ENCODE results near the gene GALNT8. TPM values are rescaled to one million over a fixed set of nuclear protein-coding genes. Genes with fewer than 3 reads are reported as not detected.

Gene GALNT8
- total RNA-seq, 1 donor from 2014 or later, result 1.5 TPM

GRCh38 chr12:4789776-4790175, 69.6 kb downstream of the GALNT8 start:
- no peak for DNase-seq (ENCODE audit: low read depth)
- H3K4me3 ChIP-seq (ENCODE audit: low read depth, low read length), result no peak overlapping the region
- TF ChIP-seq CTCF (conservative IDR thresholded peaks at IDR 0.05; ENCODE audit: low read depth, low read length), result no peak

GRCh38 chr12:4791497-4791896, 71.3 kb downstream of the GALNT8 start:
- no peak overlapping the region for H3K4me3 ChIP-seq (ENCODE audit: low read depth, low read length)
- DNase-seq (ENCODE audit: low read depth), result no peak
- no peak for TF ChIP-seq CTCF (conservative IDR thresholded peaks at IDR 0.05; ENCODE audit: low read depth, low read length)

- no peak overlapping the region for H3K4me3 ChIP-seq (ENCODE audit: low read depth, low read length)
- DNase-seq (ENCODE audit: low read depth), result no peak
- TF ChIP-seq CTCF (conservative IDR thresholded peaks at IDR 0.05; ENCODE audit: low read depth, low read length), result no peak
These were observed 74.3 kb downstream of the GALNT8 start for GRCh38 chr12:4794491-4794890.

- no peak overlapping the region for H3K4me3 ChIP-seq (ENCODE audit: low read depth, low read length)
- TF ChIP-seq CTCF (conservative IDR thresholded peaks at IDR 0.05; ENCODE audit: low read depth, low read length), result no peak
- DNase-seq (ENCODE audit: low read depth), result no peak
These were observed 76.0 kb downstream of the GALNT8 start for GRCh38 chr12:4796216-4796615.

- DNase-seq (ENCODE audit: low read depth), result no peak
- no peak for TF ChIP-seq CTCF (conservative IDR thresholded peaks at IDR 0.05; ENCODE audit: low read depth, low read length)
- no peak overlapping the region for H3K4me3 ChIP-seq (ENCODE audit: low read depth, low read length)
These were observed 76.7 kb downstream of the GALNT8 start for GRCh38 chr12:4796694-4797482.

GRCh38 chr12:4800555-4800954, 80.4 kb downstream of the GALNT8 start:
- TF ChIP-seq CTCF (conservative IDR thresholded peaks at IDR 0.05; ENCODE audit: low read depth, low read length), result no peak
- DNase-seq (ENCODE audit: low read depth), result no peak
- H3K4me3 ChIP-seq (ENCODE audit: low read depth, low read length), result no peak overlapping the region

GRCh38 chr12:4802841-4803240, 82.6 kb downstream of the GALNT8 start:
- DNase-seq (ENCODE audit: low read depth), result no peak
- TF ChIP-seq CTCF (conservative IDR thresholded peaks at IDR 0.05; ENCODE audit: low read depth, low read length), result no peak
- no peak overlapping the region for H3K4me3 ChIP-seq (ENCODE audit: low read depth, low read length)

Measured in epithelial cell of proximal tubule (primary cell).